ENCODE measurements around the gene LRRN4. TPM values are rescaled to one million over a fixed set of nuclear protein-coding genes. Genes with fewer than 3 reads are reported as not detected.

Gene LRRN4
- total RNA-seq, 1 donor from 2014 or later, result 0.13 TPM

- Mint-ChIP-seq H3K36me3 (ENCODE audit: low read depth, unreplicated experiment) (no peaks in the 10 kb centered on the region), H3K4me1 (ENCODE audit: unreplicated experiment) (no peaks in the 10 kb centered on the region), H3K27ac (ENCODE audit: unreplicated experiment) (no peak overlapping the region), H3K4me3 (ENCODE audit: unreplicated experiment) (no peak overlapping the region), H3K9me3 (ENCODE audit: unreplicated experiment) (no peaks in the 10 kb centered on the region), H3K27me3 (ENCODE audit: unreplicated experiment) (peaks cover 1% of the 10 kb centered on the region)
- TF ChIP-seq CTCF (IDR thresholded peaks at IDR 0.05; ENCODE audit: unreplicated experiment), result no peak
- no peak for DNase-seq (ENCODE audit: low spot score)
These were observed 30.1 kb upstream of the LRRN4 start for GRCh38 chr20:6083926-6084325.

GRCh38 chr20:6081236-6081635 lies 27.4 kb upstream of the LRRN4 start:
- no peak overlapping the region for H3K27ac Mint-ChIP-seq (ENCODE audit: unreplicated experiment)
- H3K27me3 Mint-ChIP-seq (ENCODE audit: unreplicated experiment), result peaks cover 6% of the 10 kb centered on the region
- H3K9me3 Mint-ChIP-seq (ENCODE audit: unreplicated experiment), result no peaks in the 10 kb centered on the region
- H3K4me1 Mint-ChIP-seq (ENCODE audit: unreplicated experiment), result no peaks in the 10 kb centered on the region
- H3K36me3 Mint-ChIP-seq (ENCODE audit: low read depth, unreplicated experiment), result no peaks in the 10 kb centered on the region
- no peak for DNase-seq (ENCODE audit: low spot score)
- TF ChIP-seq CTCF (IDR thresholded peaks at IDR 0.05; ENCODE audit: unreplicated experiment), result no peak
- no peak overlapping the region for H3K4me3 Mint-ChIP-seq (ENCODE audit: unreplicated experiment)

- DNase-seq (ENCODE audit: low spot score), result no peak
- no peaks in the 10 kb centered on the region for H3K36me3 Mint-ChIP-seq (ENCODE audit: low read depth, unreplicated experiment)
- no peak overlapping the region for H3K27ac Mint-ChIP-seq (ENCODE audit: unreplicated experiment)
- H3K9me3 Mint-ChIP-seq (ENCODE audit: unreplicated experiment), result no peaks in the 10 kb centered on the region
- peaks cover 6% of the 10 kb centered on the region for H3K27me3 Mint-ChIP-seq (ENCODE audit: unreplicated experiment)
- H3K4me1 Mint-ChIP-seq (ENCODE audit: unreplicated experiment), result no peaks in the 10 kb centered on the region
- no peak overlapping the region for H3K4me3 Mint-ChIP-seq (ENCODE audit: unreplicated experiment)
- TF ChIP-seq CTCF (IDR thresholded peaks at IDR 0.05; ENCODE audit: unreplicated experiment), result no peak
These were observed 25.2 kb upstream of the LRRN4 start for GRCh38 chr20:6079016-6079415.

GRCh38 chr20:6075428-6076219 lies 21.8 kb upstream of the LRRN4 start:
- Mint-ChIP-seq H3K4me1 (ENCODE audit: unreplicated experiment) (no peaks in the 10 kb centered on the region), H3K36me3 (ENCODE audit: low read depth, unreplicated experiment) (no peaks in the 10 kb centered on the region), H3K27me3 (ENCODE audit: unreplicated experiment) (peaks cover 6% of the 10 kb centered on the region), H3K9me3 (ENCODE audit: unreplicated experiment) (no peaks in the 10 kb centered on the region), H3K27ac (ENCODE audit: unreplicated experiment) (no peak overlapping the region), H3K4me3 (ENCODE audit: unreplicated experiment) (no peak overlapping the region)
- no peak for DNase-seq (ENCODE audit: low spot score)
- no peak for TF ChIP-seq CTCF (IDR thresholded peaks at IDR 0.05; ENCODE audit: unreplicated experiment)

GRCh38 chr20:6074784-6075183 lies 20.9 kb upstream of the LRRN4 start:
- Mint-ChIP-seq H3K4me3 (ENCODE audit: unreplicated experiment) (no peak overlapping the region), H3K9me3 (ENCODE audit: unreplicated experiment) (no peaks in the 10 kb centered on the region), H3K27me3 (ENCODE audit: unreplicated experiment) (peaks cover 6% of the 10 kb centered on the region), H3K36me3 (ENCODE audit: low read depth, unreplicated experiment) (no peaks in the 10 kb centered on the region), H3K4me1 (ENCODE audit: unreplicated experiment) (no peaks in the 10 kb centered on the region), H3K27ac (ENCODE audit: unreplicated experiment) (no peak overlapping the region)
- no peak for TF ChIP-seq CTCF (IDR thresholded peaks at IDR 0.05; ENCODE audit: unreplicated experiment)
- DNase-seq (ENCODE audit: low spot score), result no peak
